HG02759 (cell line): ENCODE results near the gene HSP90AB1.

Experiments
- ATAC-seq: cut with Tn5 transposase; IDR thresholded peaks from one replicate; pipeline ENCODE4 v1.9.1; 2021; ENCODE audit warnings: mild to moderate bottlenecking, moderate library complexity; ENCODE audit not compliant: unreplicated experiment

Gene HSP90AB1

DNA sequence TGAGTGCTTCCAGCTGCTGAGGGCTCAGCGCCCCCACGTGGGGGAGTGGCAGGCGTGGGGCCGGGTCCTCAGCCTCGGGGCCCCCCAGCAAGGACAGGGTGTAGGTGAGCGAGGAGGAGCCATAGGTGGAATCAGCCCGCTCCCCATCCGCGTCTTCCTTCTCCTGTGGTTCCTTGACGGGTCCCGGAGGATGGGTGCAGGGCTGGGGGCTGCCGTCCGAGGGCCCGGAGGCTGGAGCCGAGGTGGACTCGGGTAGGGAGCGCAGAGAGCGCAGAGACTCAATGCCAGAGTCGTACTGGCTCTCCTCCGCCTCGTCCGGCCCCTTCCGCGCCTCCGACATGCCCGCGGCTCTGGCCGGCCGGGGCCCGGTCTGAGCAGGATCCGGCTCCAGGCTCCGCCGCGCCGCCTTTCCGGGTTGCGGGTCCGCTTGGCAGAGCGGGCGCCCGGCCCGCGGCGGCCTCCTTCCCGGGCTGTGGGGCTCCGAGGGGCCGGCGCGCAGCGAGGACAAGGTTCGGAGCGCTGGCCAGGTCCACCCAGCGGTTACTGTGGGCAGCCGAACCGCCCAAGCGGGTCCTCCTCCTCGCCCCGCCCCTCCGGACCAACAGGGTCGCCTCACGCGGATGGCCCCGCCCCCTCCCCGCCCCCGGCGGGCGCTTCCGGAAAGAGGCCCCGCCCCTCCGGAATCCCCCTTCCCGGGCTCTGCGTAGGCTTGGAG is 18.3 kb downstream of the HSP90AB1 start, which contains the start of gene NFKBIE:
Gene NFKBIE, minus strand, starts transcription at position 545 of the 715 bp plus-strand sequence. Its CDS starts 205 bp downstream, at position 340.
- peak; percentile 44 for ATAC-seq

DNA sequence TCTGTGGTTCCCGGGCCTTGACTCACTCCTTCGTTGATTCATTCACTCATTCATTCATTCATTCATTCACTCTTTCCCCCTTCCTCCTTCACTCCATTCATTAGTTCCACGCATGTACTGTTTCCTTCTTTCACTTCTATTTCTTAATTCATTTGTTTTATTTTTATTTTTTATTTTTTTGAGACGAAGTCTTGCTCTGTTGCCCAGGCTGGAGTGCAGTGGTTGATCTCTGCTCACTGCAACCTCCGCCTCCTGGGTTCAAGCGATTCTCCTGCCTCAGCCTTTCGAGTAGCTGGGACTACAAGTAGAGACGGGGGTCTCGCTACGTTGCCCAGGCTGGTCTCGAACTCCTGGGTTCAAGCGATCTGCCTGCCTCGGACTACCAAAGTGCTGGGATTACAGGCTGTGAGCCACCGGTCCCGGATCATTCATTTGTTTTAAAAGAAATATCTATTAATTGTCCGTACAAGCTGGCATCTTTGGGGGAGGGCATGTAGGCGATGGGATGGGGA is 18.9 kb downstream of the HSP90AB1 start:
- ATAC-seq, result no peak

DNA sequence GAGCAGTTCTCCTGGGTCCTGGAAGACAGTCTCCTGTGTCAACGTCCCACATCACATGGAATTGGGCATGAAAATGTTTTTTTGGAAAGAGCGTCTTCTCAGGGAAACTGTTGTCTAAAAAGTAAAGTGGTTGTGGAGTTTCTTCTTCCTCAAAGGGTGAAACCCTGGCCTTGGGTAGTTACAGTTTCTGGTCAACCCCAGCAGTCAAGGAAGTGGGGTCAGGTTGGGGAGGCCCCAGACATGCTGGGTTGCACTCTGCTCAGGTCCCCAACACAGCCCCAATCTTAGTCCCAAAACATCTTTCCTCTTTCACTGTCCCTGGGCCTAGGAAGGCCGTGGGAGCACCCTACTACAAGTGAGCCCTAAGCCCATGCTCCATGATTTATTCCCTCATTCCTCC is 19.4 kb downstream of the HSP90AB1 start:
- no peak for ATAC-seq

DNA sequence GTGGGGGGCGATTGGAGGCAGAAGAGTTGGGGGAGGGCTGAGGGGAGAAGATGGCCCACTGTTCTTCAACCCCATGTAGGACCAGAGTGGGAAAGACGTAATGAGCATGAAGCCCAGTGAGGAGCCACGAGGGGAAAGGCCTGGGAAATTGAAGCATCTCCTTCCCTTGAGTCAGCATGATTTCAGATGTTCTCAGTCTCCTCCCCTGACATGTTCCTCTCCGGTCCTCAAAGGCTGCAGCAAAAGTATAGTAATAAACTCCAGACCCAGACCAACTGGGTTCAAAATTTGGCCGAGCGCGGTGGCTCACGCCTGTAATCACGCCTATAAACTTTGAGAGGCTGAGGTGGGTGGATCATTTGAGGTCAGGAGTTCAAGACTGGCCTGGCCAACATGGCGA is 20.4 kb downstream of the HSP90AB1 start:
- ATAC-seq, result no peak

DNA sequence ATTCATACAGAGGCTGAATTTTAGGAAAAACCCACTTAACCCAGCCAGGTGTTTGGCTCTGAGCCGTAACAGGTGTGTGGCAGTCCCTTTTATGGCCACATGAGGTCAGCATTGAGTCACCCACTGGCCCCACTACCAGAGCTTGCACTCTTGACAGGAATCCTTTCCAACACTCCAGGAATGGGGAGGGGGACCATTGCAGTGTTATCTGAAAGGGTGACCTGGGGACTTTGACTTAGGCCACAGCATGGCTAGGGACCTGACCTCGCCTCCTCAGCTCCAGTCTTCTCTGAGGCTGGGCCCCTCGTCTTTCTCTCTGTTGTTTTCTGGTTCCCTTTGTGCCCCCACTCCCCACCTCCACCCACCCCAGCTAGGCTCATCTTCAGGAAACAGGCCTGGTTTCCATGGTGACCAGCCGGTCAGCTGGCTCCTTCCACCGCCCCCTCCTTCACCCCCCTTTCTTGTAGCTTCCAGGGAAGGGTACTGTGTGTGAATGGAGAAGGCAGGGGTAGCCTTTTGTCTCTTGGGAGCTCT is 21.3 kb downstream of the HSP90AB1 start:
- no peak for ATAC-seq

DNA sequence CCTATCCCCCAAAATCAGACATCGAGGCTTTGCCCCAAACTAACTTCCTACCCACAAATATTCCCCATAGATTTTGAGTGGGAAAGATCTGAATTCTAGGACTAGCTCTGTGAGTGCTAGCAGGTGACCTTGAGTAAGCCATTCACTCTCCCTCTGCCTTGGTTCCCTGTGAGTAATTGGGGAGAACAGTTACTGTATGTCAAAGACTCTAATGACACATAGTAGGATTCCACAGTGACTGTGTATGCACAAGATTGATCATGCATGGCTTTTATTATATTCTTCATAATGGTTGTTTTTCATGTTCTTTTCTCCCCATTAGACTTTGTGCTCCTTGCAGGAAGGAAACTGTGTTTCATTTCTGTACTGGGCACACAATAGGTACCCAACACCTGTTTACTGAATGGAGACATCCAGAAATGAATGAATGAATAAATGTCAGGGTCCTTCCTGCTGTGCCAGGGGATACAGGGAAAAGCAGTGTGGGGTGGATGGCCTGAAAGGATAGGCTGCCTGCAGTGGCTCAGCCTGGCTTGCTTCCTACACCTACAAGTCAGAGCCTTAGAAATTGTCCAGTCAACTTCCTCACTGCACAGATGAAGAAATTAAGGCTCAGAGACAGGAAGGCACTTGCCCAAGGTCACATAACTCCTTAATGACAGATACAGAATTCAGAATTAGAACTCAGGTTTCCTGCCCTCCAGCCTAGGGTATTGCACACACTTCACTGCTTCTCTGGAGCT is 22.4 kb downstream of the HSP90AB1 start:
- no peak for ATAC-seq

DNA sequence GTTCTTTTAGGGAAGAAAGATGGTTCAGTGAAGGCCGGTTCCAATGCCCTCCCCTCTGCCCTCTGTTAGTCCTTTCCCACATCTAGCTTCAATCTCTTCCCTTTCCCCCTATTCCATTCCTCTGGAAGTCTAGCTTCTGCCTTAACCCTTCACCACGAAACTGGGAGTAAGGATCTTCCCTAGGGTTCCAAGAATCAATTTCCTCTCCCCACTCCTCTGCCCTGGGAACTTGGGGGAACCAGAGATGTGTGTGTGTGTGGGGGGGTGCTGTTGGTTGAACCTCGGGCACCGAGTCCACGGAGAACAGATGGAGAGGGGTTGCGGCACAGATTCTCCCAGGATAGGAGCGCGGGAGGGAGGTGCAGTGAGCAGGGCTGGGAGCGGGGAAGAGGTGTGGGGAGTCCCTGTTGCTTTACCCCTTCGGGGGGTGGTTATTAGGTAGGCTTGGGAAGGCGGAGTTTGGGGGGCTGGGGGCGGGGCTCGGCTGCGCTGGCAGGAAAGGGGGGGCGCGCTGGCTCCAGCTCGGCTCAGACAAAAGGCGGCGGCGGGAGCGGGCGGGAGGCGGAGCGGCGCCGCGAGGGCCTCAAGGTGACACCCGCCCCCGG is 23.1 kb downstream of the HSP90AB1 start, which contains the start of gene TMEM151B:
Gene TMEM151B, plus strand, starts transcription at position 530 of the 605 bp plus-strand sequence. CDS start 293 bp downstream, outside the sequence.
- no peak for ATAC-seq

DNA sequence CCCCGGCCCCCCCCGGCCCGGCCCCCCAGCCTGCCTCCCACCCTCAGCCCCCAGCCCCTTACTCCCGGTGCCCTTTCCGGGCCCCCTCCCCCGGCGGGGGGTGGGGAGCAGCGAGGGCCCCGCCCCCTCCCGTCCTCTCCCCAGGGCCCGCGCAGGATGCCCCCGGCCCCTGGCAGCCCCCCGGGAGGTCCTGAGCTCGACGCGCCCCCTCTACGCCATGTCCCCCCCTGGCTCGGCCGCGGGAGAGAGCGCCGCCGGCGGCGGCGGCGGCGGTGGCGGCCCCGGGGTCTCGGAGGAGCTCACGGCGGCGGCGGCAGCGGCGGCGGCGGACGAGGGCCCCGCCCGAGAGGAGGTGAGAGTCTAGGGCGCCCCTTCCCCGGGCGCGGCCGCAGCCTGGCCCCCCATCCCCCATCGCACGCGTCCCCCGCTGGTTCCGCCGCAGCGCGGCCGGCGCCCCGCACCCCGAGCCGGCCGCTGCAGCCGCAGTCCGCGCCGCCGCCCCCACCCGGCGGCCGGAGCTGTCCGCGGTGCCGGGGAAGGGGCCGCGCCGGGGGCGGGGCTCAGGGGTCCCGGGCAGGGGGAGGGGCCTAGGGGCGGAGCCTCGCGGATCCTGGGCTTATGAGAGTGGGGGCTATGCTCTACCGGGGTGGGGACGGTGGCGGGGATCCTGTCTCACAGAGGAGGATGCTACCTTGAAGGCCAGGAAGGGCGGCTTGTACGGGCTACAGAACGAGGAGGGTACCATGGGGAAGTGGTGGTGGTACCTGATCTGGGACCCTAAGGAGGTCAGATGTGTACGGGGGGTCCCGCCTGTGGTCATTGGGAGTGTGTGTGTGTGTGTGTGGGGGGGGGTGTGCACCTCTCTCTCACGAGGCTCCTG is 23.9 kb downstream of the HSP90AB1 start:
- ATAC-seq, result no peak

DNA sequence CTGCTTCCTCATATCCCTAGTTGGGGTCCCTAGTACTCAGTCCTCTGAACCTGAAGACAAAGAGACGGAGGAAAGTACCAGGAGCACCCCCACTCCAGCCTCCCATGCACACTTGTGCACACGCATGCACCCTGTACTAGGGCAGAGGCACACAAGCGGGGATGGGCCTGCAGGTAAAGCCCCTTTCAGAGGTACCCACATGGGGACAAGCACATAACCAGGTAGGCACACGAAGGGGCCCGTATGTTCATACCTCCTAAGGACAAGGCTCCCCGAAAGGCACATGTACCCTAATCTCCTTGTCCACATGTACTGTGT is 24.5 kb downstream of the HSP90AB1 start:
- ATAC-seq, result no peak

DNA sequence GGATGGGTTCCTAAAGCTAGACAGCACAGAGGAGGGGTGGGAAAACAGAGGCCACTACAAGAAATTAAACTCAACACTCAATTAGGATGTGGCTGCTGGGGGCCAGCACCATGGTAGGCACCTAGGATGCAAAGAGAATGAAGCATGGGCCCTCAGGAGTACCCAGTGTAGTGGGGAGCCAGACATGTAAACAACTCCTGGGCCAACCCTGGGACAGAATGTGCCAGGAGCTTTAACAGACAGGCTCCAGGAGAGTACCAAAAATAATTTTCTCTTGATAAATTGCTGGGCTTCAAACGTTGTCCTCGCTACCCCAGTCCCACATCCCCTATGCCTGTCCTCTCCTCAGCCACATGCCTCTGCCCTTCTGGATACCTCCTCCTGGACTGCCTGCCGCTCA is 25.0 kb downstream of the HSP90AB1 start:
- no peak for ATAC-seq

DNA sequence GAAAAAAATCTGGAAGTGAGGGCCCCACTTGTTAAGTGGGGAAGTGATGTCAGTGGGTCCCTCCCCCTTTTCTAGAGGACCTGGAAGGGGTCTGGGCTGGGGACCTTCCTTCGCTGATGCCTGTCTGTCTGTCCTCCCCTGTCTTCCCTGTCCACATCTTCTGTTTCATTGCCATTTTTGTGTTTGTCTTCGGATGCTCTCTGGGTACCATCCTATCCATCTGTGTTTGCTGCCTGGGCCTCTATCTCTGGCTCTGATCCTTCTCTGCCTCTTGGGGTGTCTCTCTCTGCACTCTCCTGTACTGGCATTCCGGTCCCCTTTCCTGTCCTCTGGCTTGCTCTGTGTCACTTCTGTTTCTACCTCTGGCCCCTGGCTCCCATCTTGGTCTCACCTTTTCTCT is 25.6 kb downstream of the HSP90AB1 start:
- ATAC-seq, result no peak

DNA sequence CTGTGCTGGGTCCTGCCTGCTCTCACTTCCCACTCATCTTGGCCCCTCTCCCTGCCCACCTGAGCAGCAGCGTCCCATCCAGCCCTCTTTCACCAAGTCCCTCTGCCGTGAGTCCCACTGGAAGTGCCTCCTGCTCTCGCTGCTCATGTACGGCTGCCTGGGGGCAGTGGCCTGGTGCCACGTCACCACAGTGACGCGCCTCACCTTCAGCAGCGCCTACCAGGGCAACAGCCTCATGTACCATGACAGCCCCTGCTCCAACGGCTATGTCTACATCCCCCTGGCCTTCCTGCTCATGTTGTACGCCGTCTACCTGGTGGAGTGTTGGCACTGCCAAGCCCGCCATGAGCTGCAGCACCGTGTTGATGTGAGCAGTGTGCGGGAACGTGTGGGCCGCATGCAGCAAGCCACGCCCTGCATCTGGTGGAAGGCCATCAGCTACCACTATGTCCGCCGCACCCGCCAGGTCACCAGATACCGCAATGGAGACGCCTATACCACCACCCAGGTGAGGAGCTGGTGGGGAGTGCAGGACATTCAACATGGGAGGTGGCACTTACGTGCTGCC is 26.2 kb downstream of the HSP90AB1 start:
- no peak for ATAC-seq

DNA sequence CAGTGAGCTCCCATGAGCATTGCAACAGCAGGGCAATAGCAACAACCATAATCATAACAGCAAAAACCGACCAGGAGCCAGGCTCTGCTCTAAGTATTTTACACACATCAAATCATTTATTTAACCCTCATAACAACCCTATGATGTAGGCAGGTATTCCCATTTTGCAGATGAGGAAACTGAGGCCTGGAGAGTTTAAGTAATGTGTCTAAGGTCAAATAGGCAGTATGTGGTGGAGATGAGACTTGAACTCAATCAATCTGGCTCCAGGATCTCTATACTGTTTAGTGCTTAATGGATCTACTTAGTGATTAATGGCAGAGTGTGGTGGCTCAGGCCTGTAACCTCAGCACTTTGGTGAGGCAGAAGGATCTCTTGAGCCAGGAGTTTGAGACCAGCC is 26.7 kb downstream of the HSP90AB1 start:
- ATAC-seq, result no peak

DNA sequence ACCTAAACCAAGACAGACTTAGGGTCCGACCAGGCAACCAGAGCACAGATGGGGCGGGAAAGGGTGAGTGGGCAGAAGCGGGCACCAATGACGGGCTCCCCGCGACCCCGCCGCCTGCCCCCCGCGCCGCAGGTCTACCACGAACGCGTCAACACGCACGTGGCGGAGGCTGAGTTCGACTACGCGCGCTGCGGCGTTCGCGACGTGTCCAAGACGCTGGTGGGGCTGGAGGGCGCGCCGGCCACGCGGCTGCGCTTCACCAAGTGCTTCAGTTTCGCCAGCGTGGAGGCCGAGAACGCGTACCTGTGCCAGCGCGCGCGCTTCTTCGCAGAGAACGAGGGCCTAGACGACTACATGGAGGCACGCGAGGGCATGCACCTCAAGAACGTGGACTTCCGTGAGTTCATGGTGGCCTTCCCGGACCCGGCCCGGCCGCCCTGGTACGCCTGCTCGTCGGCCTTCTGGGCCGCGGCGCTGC is 28.4 kb downstream of the HSP90AB1 start:
- no peak for ATAC-seq

DNA sequence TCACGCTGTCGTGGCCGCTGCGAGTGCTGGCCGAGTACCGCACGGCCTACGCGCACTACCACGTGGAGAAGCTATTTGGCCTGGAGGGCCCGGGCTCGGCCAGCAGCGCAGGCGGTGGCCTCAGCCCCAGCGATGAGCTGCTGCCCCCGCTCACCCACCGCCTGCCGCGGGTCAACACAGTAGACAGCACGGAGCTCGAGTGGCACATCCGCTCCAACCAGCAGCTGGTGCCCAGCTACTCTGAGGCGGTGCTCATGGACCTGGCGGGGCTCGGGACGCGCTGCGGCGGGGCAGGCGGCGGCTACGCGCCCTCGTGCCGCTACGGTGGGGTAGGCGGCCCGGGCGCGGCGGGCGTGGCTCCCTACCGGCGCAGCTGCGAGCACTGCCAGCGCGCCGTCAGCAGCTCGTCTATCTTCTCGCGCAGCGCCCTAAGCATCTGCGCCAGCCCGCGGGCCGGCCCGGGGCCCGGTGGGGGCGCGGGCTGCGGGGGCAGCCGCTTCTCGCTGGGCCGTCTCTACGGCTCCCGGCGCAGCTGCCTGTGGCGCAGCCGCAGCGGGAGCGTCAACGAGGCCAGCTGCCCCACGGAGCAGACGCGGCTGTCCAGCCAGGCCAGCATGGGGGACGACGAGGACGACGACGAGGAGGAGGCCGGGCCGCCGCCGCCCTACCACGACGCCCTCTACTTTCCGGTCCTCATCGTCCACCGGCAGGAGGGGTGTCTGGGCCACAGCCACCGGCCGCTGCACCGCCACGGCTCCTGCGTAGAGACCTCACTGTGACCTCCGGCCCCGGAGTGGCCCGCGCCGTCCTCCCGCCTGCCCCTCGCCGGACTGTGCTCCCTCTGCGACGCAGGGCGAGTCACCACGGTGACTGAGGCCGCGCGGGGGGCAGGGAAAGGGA is 29.1 kb downstream of the HSP90AB1 start:
- no peak for ATAC-seq

DNA sequence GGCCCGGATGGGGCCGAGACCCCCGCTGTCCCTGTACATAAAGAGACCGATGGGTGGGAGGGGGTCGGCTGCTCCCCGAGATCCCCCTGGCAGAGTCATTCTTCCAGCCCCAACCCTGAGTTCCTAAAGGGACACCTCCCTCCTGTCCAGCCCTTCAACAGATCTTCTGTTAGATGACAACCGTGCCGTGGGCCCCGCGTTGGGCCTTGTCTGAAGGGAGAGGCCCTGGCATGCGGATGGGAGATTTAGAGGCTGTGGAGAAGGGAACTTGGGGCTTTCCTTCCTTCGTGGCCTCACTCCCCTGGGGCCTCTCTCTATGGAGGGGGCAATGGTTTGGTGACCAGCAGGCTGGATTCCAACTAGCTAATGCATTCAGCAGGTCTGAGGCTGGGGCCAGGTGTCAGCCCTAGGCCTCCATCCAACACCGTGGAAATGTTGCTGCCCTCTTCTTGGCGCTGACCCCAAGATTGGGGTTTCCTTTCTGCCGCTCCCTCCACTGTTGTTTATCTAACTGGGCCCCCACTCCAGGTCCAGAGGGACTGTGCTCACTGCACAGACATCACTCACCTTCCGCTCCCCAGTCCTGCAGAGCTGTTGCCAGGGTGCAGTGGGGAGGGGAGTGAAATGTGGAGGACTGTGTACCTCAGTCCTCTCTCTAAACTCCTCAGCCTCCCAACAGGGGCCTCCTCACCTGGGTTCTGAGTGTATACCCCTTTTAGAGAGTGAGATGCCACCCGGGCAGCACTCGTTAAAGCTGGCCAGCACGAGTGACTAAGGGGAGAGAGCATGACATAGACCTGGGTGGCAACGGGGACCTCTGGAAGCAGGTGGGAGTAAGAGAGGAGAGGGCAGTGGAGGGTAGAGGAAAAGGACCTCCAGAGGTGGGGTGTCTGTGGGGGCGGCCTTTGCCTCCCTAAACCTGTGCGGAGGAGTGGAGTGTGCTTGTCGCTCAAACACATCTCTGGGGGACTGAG is 30.1 kb downstream of the HSP90AB1 start:
- ATAC-seq, result no peak

DNA sequence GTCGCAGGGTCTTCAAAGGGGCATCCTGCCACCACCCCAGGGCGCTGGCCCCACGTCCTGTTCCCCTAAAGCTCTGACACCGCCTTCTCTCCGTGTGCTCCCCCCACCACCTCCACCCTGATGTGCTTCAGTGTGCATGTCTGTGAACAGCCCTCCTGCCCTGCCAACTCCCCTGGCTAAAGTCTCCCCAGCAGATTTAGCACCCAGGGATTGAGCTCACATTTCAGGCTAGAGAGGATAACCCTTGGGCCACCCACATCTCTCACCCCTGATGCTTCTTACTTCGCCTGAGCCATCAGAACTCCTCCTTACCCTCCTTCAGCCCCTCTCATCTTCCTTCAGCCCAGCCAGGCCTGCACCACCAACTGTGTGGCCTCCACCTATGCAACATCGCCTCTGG is 30.9 kb downstream of the HSP90AB1 start:
- no peak for ATAC-seq

DNA sequence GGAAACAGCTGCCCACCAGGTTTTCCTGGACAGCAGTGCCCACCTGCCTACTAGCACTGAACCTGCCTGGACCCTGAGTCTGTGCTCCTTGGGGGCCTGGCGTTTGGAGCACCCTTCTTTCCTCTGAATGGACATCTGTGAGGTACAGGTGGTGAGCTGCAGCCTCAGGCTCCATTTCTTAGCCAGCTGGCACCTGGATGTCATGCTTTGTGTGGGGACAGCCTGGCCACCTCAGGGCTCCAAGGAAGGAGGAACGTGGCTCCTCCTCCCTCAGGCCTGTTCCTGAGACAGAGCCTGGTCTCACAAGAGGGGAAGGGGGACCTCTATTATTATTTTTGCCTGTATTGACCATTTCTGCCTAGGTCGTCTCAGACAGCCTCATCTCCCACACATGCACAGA is 31.4 kb downstream of the HSP90AB1 start:
- ATAC-seq, result no peak
